ENCODE measurements around the gene CTCF. TPM values are rescaled to one million over a fixed set of nuclear protein-coding genes. Genes with fewer than 3 reads are reported as not detected.

CTCF gene
- total RNA-seq, 2 donors from 2014 or later = 61.3 to 74.6 TPM

- peaks cover 37% of the 10 kb centered on the region for H3K27me3 Mint-ChIP-seq (ENCODE audit: insufficient read depth)
- no peak for TF ChIP-seq CTCF (conservative IDR thresholded peaks at IDR 0.05)
These were observed 21.6 kb upstream of the CTCF start for GRCh38 chr16:67540756-67541155.

GRCh38 chr16:67541391-67542263, 20.7 kb upstream of the CTCF start:
- no peak overlapping the region for H3K27ac Mint-ChIP-seq
- H3K9me3 ChIP-seq (ENCODE audit: control insufficient read depth, low read length) = no peaks in the 10 kb centered on the region
- 93% methylated on average over 3 to 14 of the region's 14 CpGs for WGBS, 2 experiments (ENCODE audit: insufficient coverage in 1 of 2, insufficient read length in 1 of 2)

More at GRCh38 chr16:67540756-67541155, 21.6 kb upstream of the CTCF start:
- Histone ChIP-seq H3K36me3 (ENCODE audit: control insufficient read depth, insufficient read depth, low read length) (peaks cover 48% of the 10 kb centered on the region), H3K9me3 (ENCODE audit: control insufficient read depth, low read length) (no peaks in the 10 kb centered on the region), H3K9ac (ENCODE audit: extremely low read depth, low read length, poor library complexity, severe bottlenecking) (no peak overlapping the region), H3K4me3 (ENCODE audit: low read length) (no peak overlapping the region), H3K4me1 (ENCODE audit: control insufficient read depth, insufficient read depth, low read length) (no peaks in the 10 kb centered on the region), H3K27me3 (ENCODE audit: control insufficient read depth, insufficient read depth, low read length, poor library complexity, severe bottlenecking) (peaks cover 11% of the 10 kb centered on the region), H3K27ac (ENCODE audit: low read depth, low read length) (no peak overlapping the region)
- Mint-ChIP-seq H3K4me3 (no peak overlapping the region), H3K36me3 (ENCODE audit: low read depth) (peaks cover 48% of the 10 kb centered on the region), H3K9me3 (no peaks in the 10 kb centered on the region), H3K27ac (no peak overlapping the region), H3K4me1 (peaks cover 14% of the 10 kb centered on the region)
- 91 to 100% methylated on average over 1 of the region's 1 CpG for WGBS, 2 experiments (ENCODE audit: insufficient coverage in 1 of 2, insufficient read length in 1 of 2)
- DNase-seq = no peak

GRCh38 chr16:67542464-67542863, 19.9 kb upstream of the CTCF start:
- no peak overlapping the region for H3K27ac Mint-ChIP-seq

More at GRCh38 chr16:67541391-67542263, 20.7 kb upstream of the CTCF start:
- peaks cover 28% of the 10 kb centered on the region for H3K27me3 Mint-ChIP-seq (ENCODE audit: insufficient read depth)
- no peak overlapping the region for H3K4me3 ChIP-seq (ENCODE audit: low read length)
- DNase-seq = no peak
- no peak overlapping the region for H3K4me3 Mint-ChIP-seq
- peaks cover 3% of the 10 kb centered on the region for H3K27me3 ChIP-seq (ENCODE audit: control insufficient read depth, insufficient read depth, low read length, poor library complexity, severe bottlenecking)
- no peak for TF ChIP-seq CTCF (conservative IDR thresholded peaks at IDR 0.05)
- H3K9ac ChIP-seq (ENCODE audit: extremely low read depth, low read length, poor library complexity, severe bottlenecking) = no peak overlapping the region
- H3K4me1 Mint-ChIP-seq = peaks cover 12% of the 10 kb centered on the region
- no peak overlapping the region for H3K27ac ChIP-seq (ENCODE audit: low read depth, low read length)
- H3K4me1 ChIP-seq (ENCODE audit: control insufficient read depth, insufficient read depth, low read length) = no peaks in the 10 kb centered on the region
- peaks cover 48% of the 10 kb centered on the region for H3K36me3 ChIP-seq (ENCODE audit: control insufficient read depth, insufficient read depth, low read length)
- H3K36me3 Mint-ChIP-seq (ENCODE audit: low read depth) = peaks cover 50% of the 10 kb centered on the region
- no peaks in the 10 kb centered on the region for H3K9me3 Mint-ChIP-seq

More at GRCh38 chr16:67542464-67542863, 19.9 kb upstream of the CTCF start:
- no peak overlapping the region for H3K4me3 ChIP-seq (ENCODE audit: low read length)
- H3K27me3 ChIP-seq (ENCODE audit: control insufficient read depth, insufficient read depth, low read length, poor library complexity, severe bottlenecking) = no peaks in the 10 kb centered on the region
- Mint-ChIP-seq H3K9me3 (no peaks in the 10 kb centered on the region), H3K4me3 (no peak overlapping the region), H3K4me1 (peaks cover 8% of the 10 kb centered on the region), H3K27me3 (ENCODE audit: insufficient read depth) (peaks cover 21% of the 10 kb centered on the region), H3K36me3 (ENCODE audit: low read depth) (peaks cover 53% of the 10 kb centered on the region)
- DNase-seq = peak; percentile 79
- no peak overlapping the region for H3K27ac ChIP-seq (ENCODE audit: low read depth, low read length)
- H3K9ac ChIP-seq (ENCODE audit: extremely low read depth, low read length, poor library complexity, severe bottlenecking) = no peak overlapping the region
- H3K36me3 ChIP-seq (ENCODE audit: control insufficient read depth, insufficient read depth, low read length) = peaks cover 51% of the 10 kb centered on the region
- H3K9me3 ChIP-seq (ENCODE audit: control insufficient read depth, low read length) = no peaks in the 10 kb centered on the region
- H3K4me1 ChIP-seq (ENCODE audit: control insufficient read depth, insufficient read depth, low read length) = no peaks in the 10 kb centered on the region
- TF ChIP-seq CTCF (conservative IDR thresholded peaks at IDR 0.05) = no peak

Measured in endodermal cell (in vitro differentiated cells).